ENCODE results near the gene PCYT2.

Gene PCYT2

DNA sequence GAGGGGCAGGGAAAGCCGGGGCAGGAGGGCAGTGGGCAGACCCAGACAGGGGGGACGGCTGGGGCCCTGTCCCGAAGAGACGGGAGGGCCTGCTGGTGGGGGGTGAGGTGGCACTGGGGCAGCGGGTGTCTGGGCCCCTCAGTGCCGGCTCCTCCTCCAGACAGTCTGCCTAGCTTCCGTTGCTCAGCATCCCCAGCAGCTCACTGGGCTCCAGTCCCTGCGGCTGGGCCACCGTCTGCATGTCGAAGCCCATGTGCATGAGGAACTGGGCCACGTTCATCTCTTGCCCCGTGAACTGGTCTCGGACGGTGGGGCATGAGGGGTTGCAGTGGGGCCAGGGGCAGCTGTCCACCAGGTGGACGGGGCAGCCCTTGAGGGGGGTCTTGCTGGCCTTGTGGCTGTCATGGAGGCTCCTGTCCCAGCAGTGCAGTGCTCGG, 41.6 kb upstream of the PCYT2 start:
- H3K4me1 Mint-ChIP-seq, result no peaks in the 10 kb centered on the region
- H3K4me3 Mint-ChIP-seq, result no peak overlapping the region
- H3K27me3 Mint-ChIP-seq (ENCODE audit: low read depth), result peaks cover 10% of the 10 kb centered on the region
- no peaks in the 10 kb centered on the region for H3K9me3 Mint-ChIP-seq
- H3K36me3 Mint-ChIP-seq (ENCODE audit: low read depth), result no peaks in the 10 kb centered on the region
- TF ChIP-seq, protein P1, sequence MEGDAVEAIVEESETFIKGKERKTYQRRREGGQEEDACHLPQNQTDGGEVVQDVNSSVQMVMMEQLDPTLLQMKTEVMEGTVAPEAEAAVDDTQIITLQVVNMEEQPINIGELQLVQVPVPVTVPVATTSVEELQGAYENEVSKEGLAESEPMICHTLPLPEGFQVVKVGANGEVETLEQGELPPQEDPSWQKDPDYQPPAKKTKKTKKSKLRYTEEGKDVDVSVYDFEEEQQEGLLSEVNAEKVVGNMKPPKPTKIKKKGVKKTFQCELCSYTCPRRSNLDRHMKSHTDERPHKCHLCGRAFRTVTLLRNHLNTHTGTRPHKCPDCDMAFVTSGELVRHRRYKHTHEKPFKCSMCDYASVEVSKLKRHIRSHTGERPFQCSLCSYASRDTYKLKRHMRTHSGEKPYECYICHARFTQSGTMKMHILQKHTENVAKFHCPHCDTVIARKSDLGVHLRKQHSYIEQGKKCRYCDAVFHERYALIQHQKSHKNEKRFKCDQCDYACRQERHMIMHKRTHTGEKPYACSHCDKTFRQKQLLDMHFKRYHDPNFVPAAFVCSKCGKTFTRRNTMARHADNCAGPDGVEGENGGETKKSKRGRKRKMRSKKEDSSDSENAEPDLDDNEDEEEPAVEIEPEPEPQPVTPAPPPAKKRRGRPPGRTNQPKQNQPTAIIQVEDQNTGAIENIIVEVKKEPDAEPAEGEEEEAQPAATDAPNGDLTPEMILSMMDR (IDR thresholded peaks at IDR 0.05; ENCODE audit: unreplicated experiment in 3 of 3), result no peak
- no peak overlapping the region for H3K27ac Mint-ChIP-seq

DNA sequence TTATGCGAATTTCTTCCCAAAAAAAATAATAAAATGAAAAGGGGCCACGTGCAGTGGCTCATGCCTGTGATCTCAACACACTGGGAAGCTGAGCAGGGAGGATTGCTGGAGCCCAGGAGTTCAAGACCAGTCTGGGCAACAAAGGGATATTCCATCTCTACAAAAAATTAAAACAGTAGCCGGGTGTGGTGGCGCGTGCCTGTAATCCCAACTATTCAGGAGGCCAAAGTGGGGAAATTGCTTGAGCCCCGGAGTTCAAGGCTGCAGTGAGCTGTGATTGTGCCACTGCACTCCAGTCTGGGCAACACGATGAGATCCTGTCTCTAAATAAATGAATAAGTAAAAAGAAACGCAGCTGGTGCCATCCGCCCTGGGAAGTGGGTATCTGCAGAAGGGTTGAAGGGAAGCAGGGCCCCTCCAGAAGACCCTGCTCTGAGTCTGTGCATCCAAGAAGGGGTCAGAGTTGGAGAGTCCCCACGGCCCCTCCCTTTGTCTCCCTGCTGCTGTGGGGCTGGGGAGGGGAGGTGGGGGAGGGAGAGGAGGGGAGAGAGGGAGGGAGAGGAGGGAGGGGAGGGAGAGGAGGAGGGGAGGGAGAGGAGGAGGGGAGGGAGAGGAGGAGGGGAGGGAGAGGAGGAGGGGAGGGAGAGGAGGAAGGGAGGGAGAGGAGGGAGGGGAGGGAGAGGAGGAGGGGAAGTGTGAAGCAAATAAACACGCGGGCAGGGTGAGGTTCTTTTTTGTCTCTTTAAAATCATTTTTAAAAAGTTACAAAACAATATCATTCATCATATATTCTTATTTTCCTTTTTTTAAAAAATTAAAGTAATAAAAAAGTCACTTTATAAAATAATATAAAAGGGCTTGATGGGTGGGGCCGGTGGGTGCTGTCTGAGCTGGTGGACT, 40.8 kb upstream of the PCYT2 start:
- Mint-ChIP-seq H3K27ac (no peak overlapping the region), H3K4me1 (no peaks in the 10 kb centered on the region), H3K27me3 (ENCODE audit: low read depth) (peaks cover 4% of the 10 kb centered on the region), H3K4me3 (no peak overlapping the region), H3K9me3 (no peaks in the 10 kb centered on the region), H3K36me3 (ENCODE audit: low read depth) (no peaks in the 10 kb centered on the region)
- TF ChIP-seq, protein P1 (IDR thresholded peaks at IDR 0.05; ENCODE audit: unreplicated experiment in 3 of 3), result no peak

DNA sequence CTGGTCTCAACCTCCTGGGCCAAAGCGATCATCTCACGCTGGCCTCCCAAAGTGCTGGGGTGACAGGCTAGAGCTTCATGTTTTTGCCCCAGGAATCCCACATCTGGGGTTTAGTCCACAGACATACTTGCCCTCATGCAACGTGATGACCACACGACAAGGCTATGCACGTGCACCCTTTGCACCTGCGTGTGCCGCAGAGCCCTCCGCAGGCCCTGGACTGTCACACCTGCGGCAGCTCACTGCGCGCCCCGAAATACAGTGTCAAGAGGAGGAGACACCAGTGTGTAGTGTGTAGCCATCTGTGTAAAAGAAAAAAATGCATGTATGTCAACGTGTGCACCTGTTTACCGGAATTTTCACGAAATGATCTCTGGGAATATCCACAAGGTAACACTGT, 39.3 kb upstream of the PCYT2 start:
- no peaks in the 10 kb centered on the region for H3K4me1 Mint-ChIP-seq
- H3K27ac Mint-ChIP-seq, result no peak overlapping the region
- TF ChIP-seq, protein P1 (IDR thresholded peaks at IDR 0.05; ENCODE audit: unreplicated experiment in 3 of 3), result no peak
- no peaks in the 10 kb centered on the region for H3K9me3 Mint-ChIP-seq
- H3K36me3 Mint-ChIP-seq (ENCODE audit: low read depth), result no peaks in the 10 kb centered on the region
- peaks cover 4% of the 10 kb centered on the region for H3K27me3 Mint-ChIP-seq (ENCODE audit: low read depth)
- no peak overlapping the region for H3K4me3 Mint-ChIP-seq

DNA sequence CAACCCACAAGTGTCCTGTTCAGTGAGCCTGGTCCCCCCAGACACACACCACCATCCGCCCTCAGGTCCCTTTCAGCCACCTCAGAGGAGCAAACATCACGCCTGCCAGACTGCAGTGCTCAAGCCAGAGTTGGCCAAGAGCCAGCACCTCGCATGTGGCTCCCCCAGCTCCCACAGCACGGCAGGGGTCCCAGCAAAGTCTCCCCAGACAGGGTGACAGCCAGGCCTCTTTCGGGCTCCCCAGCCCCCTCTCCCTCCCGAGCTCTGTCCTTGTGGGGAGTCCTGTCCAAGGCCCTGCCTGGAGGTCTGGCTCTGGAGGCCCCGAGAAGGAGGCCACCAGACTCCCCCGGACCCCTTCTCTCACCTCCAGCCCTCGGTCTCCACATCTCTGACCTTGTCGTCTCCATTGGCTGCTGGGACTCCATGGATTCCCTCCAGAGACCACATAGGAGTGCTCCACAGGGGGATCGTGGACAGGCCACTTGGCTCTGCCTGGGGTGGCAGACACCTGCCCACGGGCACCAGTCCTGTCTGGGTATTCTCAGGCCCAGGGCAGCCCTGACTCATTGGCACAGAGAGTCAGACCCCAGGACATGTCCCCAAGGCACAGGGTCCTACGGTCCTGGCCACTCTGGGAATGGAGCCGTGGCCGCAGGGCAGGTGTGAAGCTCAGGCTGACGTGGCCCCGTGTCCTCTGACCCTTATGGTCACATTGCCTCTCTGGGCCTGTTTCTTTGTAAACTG, 37.6 kb upstream of the PCYT2 start:
- Mint-ChIP-seq H3K27me3 (ENCODE audit: low read depth) (peaks cover 6% of the 10 kb centered on the region), H3K27ac (no peak overlapping the region), H3K9me3 (no peaks in the 10 kb centered on the region)

DNA sequence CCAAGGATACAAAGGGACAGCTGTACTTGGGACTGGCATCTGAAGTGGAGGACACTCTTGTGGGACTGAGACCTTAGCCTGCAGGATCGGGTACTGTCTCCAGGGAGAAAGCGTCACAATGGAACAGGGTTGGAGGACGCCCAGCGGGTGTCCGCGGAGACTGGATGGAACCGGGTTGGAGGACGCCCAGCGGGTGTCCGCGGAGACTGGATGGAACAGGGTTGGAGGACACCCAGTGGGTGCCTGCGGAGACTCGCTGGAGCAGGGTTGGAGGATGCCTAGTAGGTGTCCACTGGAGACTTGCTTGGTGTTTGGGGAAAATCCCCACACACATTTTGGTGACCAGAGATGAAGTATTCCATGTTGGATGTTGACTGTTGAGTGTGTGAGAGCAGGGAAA, 36.0 kb upstream of the PCYT2 start, which contains the start of gene MYADML2:
MYADML2 (minus strand) TSS at position 45 of the 400 bp plus-strand sequence. CDS start 5,492 bp downstream, outside the sequence.
- no peaks in the 10 kb centered on the region for H3K36me3 Mint-ChIP-seq (ENCODE audit: low read depth)
- no peak within 1 kb of the TSS for H3K4me3 Mint-ChIP-seq
- TF ChIP-seq, protein P1 (IDR thresholded peaks at IDR 0.05; ENCODE audit: unreplicated experiment in 3 of 3), result no peak
- H3K9me3 Mint-ChIP-seq, result no peaks in the 10 kb centered on the region
- H3K27me3 Mint-ChIP-seq (ENCODE audit: low read depth), result peaks cover 6% of the 10 kb centered on the region
- no peak within 1 kb of the TSS for H3K27ac Mint-ChIP-seq
- H3K4me1 Mint-ChIP-seq, result no peaks in the 10 kb centered on the region

More for the DNA sequence above, 37.6 kb upstream of the PCYT2 start:
- TF ChIP-seq, protein P1 (IDR thresholded peaks at IDR 0.05; ENCODE audit: unreplicated experiment in 3 of 3), result no peak
- Mint-ChIP-seq H3K36me3 (ENCODE audit: low read depth) (no peaks in the 10 kb centered on the region), H3K4me3 (no peak overlapping the region), H3K4me1 (no peaks in the 10 kb centered on the region)
